Suppressor macrophage treated with lipopolysaccharide for 1 hour (primary cell): ENCODE measurements around the gene IQCK.

Source experiments
- DNase-seq, 3 donors: peaks; one replicate each; pipeline ENCODE4 v3.0.0-alpha.2; 2020 to 2022

IQCK gene

GRCh38 chr16:19864566-19864965 is 146.5 kb downstream of the IQCK start:
- no peak for DNase-seq

DNA sequence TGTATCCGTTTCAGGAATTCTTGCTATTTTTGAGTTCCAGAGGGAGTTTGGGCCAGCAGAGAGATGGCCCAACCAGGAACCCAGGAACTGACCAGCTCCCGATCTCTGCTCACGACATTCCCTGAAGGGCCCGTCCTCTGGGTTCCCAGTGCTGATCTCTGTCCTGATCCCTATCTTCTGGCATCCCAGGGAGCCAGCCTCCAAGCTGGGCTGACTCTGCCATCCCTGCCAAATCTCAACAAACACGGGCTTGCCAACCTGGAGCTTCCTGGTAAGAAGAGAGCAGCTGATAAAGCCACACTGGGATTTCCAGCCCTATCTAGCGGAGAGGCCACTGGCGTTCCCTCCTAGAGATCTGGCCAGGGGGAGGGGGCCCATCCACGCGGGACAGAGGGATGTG is 150.3 kb downstream of the IQCK start:
- no peak for DNase-seq

GRCh38 chr16:19871721-19872120 is 153.7 kb downstream of the IQCK start:
- no peak for DNase-seq

- no peak for DNase-seq
Measured at GRCh38 chr16:19872179-19872863, 154.2 kb downstream of the IQCK start.

DNA sequence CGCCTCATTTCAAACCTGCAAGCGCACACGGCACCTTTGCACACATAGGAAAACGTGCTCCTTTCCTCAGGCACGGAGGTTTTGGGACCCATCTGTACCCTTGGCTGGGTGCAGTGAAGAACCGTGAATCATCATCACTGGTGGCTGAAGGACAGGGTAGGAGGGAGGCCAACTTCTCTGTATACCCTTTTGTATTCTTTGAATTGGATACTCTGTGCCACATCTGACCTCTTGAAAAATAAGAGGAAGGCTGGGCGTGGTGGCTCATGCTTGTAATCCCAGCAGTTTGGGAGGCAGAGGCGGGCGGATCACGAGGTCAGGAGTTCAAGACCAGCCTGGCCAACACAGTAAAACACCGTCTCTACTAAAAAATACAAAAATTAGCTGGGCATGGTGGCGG is 154.9 kb downstream of the IQCK start:
- no peak for DNase-seq

- DNase-seq = no peak
Measured at GRCh38 chr16:19874026-19874425, 156.0 kb downstream of the IQCK start.

- no peak for DNase-seq
Measured at GRCh38 chr16:19874851-19875546, 156.9 kb downstream of the IQCK start.

DNA sequence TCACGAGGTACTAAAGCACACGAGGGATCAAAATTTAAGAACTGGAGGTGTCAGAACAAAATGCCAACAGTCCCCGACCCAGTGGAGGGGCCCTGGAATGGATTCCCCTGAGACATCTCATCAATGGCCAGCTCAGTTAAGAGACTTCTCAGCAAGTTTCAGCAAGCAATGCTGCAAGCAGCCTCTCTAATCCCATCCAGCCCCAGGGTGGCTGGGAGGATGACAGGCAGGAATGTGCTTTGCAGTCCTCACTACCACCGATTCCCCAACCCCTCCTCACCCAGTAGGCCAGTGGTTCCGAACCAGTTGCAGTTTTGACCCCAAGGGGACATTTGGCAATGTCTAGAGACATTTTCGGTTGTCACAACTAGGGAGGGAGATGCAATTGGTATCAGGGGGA is 157.8 kb downstream of the IQCK start:
- no peak for DNase-seq

- no peak for DNase-seq
Measured at GRCh38 chr16:19876501-19877059, 158.5 kb downstream of the IQCK start.

GRCh38 chr16:19878757-19879156 is 160.7 kb downstream of the IQCK start:
- DNase-seq = no peak

- DNase-seq = no peak
Measured at GRCh38 chr16:19879241-19879792, 161.2 kb downstream of the IQCK start.

DNA sequence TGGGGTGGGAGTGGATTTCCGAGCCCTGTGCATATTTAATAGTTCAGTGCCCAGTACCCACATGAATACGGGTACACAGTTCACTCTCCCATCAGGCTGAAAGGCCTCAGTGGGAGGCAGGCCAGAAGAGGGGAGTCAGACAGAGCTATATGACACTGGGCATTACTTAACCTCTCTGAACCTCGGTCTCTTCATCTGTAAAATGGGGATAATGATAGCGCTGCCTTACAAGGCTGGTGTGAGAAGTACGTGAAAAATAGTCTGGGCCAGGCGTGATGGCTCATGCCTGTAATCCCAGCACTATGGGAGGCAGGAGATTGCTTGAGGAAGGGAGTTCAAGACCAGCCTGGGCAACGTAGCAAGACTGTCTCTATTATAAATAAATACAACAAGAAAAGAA is 163.0 kb downstream of the IQCK start:
- no peak for DNase-seq

DNA sequence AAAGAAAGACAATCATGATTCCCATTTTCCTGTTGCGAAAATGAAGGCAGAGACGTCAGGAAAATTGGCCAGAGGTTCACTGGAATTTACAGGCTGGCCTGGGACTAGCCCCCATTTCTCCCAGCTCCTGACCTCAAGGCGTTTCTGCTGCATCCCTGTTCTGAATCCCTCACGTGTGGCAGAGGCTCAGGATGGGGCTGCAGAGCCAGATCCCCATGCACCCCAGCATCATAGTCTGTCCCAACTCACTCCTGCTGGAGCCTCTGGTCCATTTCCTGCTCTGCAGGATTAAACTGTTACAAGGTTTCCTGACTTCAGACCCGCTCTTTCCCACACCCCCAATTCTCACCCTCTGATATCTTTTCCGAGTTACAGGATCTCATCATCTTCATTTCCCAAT is 163.7 kb downstream of the IQCK start:
- DNase-seq = no peak

DNA sequence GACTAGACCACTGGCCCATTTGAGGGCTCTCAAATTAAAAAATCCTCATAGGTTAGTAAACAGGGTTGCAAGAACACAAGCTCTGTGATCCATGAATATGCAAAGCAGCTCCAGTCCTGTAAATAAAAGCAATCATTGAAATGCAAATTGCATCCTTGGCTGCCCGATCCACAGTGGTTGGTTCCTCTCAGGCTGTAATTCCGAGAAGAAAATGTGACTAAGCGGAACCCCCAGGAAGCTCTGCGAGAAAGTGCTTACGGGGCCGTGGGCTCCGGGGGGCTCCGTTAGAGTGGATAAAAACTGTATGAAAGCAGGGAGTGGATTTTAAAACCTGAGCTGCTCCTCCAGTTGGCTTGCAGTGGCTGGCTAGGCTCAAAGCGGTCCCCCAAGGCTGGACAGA is 164.1 kb downstream of the IQCK start:
- DNase-seq = no peak

- DNase-seq = no peak
Measured at GRCh38 chr16:19882646-19883045, 164.6 kb downstream of the IQCK start.

DNA sequence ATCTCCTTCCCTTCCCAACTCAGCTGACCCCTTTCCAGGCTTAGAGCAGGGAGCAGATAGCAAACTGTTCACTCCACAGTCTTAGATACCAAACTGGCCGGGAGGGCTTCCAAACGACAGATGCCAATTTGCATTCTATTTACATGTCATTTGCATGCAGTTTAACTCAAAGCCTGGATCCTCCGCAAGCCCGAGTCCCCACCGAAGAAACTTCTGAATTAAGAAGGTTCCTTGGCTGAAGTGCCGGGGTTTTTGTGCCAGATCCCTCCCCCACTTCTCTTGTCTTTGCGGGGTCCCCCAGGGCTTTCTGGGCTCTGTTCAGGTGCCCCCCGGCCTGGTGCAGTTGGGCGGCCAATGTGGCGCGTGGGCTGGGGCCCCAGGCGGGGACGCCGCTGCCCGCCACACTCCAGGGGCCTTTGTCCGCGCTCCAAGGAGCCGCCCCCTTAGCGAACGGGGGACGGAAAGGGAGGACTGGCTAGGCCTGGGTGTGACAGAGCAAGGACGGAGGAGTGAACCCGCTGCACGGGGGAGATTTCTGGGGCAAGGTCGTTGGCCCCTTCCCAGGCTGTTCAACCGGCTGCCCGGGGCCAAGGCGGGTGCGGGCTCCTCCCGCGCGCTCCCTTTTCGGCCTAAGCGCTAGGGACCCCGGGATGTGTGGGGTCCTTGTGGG is 165.4 kb downstream of the IQCK start:
- peak in 1 of 3 donors; percentile 14 for DNase-seq

- no peak for DNase-seq
Measured at GRCh38 chr16:19883966-19884485, 166.0 kb downstream of the IQCK start.

DNA sequence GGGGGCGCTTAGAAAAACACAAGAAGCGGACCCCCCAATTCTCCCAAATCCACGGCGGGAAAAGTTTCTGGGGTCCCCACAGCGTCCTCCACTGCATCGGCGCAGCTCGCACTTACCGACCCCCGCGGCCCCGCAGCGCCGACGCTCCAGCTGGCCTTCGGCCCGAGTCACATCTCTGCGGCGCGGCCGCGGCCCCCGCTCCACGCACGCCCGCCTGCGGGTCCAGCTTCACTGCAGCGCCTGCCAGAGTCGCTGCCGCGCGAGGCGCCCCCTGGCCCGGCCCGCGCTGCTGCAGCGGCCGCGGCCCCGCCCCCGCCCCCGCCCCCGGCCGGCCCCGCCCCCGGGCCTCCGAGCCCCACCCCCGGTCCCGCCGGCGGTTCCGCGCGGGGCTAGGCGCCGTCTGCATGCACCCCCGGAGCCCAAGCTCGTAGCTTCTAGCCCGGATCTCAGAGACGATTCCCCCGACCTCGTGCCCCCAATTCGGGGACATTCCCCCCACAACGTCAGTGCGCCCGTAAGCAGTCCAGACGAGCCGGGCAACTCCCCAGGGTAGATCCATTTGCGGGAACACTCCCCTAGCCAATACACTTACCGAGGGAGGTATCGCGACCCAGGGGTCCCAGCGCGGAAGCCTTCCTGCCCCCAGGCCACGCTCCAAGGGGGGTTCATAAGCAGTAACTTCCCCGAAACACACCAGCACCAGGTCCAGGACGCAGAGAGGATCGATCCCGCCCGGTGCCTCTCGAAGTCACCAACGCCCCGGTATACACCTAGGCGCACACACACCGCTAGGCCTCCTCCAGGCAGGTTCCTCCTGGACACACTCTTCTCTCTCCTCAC is 166.8 kb downstream of the IQCK start, which contains the start of gene GPRC5B:
TSS of gene GPRC5B (minus strand) at position 238 of the 840 bp plus-strand sequence. CDS start 12,003 bp downstream, outside the sequence.
- peak; percentile 33 to 76 (median 50) for DNase-seq

GRCh38 chr16:19885451-19886072 is 167.5 kb downstream of the IQCK start:
- peak in 2 of 3 donors; percentile 15 to 39 for DNase-seq

DNA sequence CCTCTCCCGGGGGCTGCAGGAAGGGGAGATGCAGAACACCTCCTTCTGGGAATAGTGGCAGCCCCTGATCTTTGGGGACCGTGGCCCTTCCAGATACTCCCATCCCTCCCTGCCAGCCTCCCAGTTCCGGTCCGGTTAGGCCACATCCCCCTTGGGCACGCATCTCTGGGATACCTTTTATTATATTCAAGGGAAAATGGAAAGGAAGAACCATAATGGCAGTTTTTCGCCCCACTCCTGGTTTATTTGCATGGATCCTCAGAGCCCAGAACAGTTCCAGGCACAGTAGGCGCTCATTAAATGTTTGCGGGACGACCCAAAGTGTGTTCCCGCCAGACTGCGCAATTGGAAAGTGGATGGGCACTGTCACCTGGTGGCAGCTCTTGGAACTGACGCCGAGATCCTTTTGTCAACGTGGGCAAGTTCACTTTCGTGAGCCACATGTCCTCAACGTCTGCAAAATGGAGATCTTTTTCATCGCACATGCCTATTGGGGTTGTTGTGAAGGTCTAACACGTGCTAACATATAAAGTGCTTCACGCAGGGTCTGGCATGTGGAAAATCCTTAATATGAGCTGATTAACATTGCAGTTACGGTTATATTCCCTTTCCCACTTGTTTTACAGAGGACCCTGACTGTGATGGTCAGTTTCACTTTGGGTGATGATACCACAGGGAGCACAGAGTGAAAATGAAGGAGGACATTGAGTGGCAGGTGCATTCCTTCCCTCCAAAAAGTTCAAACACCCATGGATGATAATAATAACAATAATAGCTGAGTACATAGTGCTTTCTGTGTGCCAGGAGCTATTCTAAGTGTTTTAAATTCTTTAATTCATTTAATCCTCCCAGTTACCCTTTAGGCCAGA is 168.2 kb downstream of the IQCK start:
- DNase-seq = peak; percentile 80 to 84 (median 82)

DNA sequence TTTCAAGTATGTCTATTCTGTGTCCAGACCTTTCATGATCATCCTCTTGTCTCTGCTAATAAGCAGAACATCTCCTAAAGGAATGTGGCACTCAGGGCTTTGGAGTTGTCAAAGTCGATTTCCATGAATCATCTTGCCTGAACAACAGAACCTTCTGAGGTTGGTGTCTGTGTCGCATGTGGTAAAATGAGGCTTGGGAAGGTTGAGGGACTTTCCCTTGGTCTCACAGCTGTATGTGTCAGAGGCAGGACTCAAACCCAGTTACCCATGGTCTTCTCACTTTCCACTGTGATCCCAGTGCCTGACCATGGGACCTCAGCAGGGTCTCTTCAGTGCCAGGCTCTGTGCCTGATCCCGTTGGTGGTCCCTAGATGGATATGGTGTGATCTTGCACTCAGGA is 170.8 kb downstream of the IQCK start:
- peak; percentile 40 to 44 (median 43) for DNase-seq
